Measurements from ENCODE around the gene SRF.

Gene SRF

GRCh38 chr6:43147691-43148477 lies 23.2 kb upstream of the SRF start:
- no peak for DNase-seq (ENCODE audit: low read depth in 2 of 2)

GRCh38 chr6:43149265-43149664 lies 21.8 kb upstream of the SRF start:
- DNase-seq (ENCODE audit: low read depth in 2 of 2), result no peak

DNA sequence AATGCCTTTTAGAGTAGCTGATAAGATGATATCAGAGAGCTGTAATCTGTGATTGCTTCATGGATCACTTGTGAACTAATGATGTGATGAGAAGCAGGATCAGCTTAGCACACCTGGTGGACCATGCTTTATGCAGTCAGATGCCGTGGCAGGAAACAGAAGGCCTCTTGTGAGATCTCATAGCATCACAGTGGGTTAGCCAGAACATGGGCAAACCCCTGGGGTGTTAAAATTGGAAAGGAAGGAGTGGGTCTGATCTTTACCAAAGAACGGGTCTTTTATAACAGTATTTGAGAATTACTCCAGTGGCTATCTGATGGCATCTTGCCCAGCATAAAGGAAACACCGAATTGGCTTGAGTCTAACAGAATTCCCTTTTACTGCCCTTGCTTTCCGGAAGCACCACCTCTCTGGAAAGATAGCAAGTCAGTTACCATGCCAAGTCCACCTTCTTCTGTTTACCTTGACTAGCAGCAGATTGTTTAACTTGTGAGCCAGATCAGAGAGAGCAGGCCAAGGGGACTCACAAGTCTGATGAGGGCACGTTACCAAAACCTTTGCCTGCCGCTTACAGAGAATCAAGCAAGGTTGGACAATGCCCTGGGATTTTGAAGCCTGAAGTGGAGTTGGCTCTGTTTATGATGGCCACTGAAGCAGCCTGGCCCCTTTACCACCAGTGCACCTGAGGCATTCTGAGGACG lies 20.9 kb upstream of the SRF start:
- no peak for DNase-seq (ENCODE audit: low read depth in 2 of 2)

GRCh38 chr6:43159599-43159998 lies 11.5 kb upstream of the SRF start:
- DNase-seq (ENCODE audit: low read depth in 2 of 2), result no peak

DNA sequence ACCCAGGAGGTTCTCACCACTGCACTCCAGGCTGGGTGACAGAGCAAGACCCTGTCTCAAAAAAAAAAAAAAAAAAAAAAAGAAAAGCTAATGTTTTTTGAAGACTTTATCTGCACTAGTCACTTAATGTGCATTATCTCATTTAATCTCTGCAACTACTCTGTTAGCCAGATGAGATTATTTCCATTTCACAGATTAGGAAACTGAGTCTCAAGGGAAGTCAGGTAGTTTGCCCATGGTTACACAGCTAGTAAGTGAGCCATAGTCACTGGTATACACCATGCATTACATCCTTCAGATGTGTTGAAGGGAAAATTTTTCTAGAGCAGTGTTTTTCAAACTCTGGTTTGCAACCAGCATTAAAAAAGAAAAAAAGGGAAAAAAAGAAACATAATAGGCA lies 7.2 kb upstream of the SRF start:
- DNase-seq (ENCODE audit: low read depth in 2 of 2), result no peak

- no peak for DNase-seq (ENCODE audit: low read depth in 2 of 2)
These were observed 595 bp upstream of the SRF start for GRCh38 chr6:43170417-43170930.

DNA sequence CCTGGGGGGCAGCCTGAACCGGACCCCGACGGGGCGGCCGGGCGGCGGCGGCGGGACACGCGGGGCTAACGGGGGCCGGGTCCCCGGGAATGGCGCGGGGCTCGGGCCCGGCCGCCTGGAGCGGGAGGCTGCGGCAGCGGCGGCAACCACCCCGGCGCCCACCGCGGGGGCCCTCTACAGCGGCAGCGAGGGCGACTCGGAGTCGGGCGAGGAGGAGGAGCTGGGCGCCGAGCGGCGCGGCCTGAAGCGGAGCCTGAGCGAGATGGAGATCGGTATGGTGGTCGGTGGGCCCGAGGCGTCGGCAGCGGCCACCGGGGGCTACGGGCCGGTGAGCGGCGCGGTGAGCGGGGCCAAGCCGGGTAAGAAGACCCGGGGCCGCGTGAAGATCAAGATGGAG lies 636 bp downstream of the SRF start:
- peak in 1 of 2 donors; percentile 8 for DNase-seq (ENCODE audit: low read depth in 2 of 2)

DNA sequence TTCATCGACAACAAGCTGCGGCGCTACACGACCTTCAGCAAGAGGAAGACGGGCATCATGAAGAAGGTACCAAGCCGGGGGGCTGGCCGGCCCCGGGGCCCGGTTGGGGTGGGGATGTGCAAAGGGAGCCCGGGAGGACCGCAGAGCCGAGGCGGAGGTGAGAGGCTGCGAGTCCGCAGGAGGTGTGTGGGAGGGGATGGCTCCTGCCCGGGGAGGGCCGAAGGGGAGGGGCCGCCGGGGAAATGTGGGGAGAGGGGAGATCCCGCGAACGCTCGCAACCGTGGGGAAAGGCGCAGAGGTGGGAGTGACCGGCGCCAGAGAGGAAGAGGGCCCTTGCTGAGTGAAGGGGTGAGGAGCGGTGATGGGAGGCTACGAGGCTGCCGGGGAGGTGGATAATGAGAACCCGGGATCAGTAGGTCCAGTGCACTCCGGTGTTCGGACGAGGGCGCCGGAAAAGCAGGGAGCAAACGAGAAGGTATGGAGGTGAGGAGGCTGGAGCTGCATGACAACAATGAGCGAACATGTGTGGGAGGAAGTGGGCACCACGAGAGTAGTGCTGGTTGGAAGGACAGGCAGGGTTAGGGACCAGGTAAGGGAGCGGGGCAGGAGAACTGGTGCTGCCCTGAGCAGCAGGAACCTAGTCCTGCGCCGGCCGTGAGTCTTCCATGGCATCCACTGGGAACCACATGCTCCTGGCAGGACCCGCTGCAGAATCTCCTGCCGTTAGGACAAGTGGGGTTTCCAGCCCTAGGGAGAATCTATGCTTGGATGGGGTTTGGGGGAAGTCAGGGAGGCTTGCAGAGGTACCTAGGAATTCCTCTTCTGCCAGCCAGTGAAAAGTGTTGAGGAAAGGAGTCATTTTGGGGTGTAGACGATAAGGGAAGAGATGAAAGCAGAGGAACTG lies 1.3 kb downstream of the SRF start:
- DNase-seq (ENCODE audit: low read depth in 2 of 2), result peak; percentile 17 to 45

DNA sequence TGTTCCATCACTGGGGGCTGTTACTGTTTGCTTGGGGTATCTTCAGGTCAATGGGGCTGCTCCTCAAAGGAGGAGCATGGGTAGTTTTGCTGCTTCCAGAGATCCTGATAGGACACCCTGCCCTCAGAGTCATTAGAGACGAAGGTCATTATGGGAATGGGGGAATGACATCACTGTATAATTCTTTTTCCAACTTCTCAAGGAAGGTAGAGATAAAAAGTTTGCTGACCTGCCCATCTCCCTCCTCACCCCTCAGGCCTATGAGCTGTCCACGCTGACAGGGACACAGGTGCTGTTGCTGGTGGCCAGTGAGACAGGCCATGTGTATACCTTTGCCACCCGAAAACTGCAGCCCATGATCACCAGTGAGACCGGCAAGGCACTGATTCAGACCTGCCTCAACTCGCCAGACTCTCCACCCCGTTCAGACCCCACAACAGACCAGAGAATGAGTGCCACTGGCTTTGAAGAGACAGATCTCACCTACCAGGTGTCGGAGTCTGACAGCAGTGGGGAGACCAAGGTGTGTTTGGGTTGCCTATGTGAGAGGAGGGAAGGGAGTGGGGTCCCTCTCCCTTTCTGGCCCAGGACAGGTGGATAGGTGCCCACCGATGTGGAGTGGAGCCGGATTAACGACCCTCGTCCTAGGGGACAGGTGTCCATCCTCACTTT lies 2.7 kb downstream of the SRF start:
- DNase-seq (ENCODE audit: low read depth in 2 of 2), result no peak

DNA sequence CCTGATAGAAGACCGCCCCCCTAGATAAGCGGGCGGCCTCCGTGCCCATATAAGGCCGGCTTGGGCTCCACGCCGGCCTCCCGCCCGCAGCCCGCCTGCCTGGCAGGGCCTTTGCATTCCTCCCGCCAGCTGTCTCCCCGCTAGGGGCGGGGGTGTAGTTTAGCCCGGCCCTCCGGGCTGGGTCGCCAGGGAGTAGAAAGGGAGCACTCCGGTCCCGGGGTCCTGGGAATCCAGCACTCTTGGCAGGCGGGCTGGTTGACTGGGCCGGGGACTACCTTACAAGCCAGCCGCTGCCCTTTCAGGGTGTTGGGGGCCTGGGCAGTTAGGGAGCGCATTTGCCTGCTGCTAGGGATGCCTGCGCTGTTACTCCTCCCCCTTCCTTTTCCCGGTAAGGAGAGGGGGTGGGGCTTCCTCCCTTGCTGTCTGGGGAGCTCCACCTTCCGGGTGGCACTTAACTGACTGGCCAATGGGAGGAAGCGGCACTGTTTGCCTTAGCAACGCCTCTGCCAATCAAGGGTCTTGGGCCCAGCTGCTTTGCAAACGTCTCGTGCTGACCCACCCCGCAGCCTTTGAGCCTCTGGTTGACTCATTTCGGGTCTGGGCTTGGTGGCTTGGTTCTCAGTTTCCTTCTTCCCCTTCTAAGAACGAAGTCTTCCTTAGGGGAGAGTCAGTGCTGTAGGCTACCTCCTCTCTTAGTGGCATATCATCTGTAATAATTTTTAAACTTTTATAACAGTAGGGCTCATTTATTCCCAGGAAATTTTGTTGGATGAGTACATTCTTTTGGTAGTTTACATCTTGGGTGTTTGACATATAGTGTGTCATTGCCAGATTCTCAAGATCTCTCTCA lies 3.4 kb downstream of the SRF start:
- peak; percentile 96 to 97 for DNase-seq (ENCODE audit: low read depth in 2 of 2)

- DNase-seq (ENCODE audit: low read depth in 2 of 2), result no peak
These were observed 4.8 kb downstream of the SRF start for GRCh38 chr6:43175676-43176422.

- DNase-seq (ENCODE audit: low read depth in 2 of 2), result no peak
These were observed 5.3 kb downstream of the SRF start for GRCh38 chr6:43176423-43176786.

GRCh38 chr6:43178150-43178549 lies 7.1 kb downstream of the SRF start:
- no peak for DNase-seq (ENCODE audit: low read depth in 2 of 2)

DNA sequence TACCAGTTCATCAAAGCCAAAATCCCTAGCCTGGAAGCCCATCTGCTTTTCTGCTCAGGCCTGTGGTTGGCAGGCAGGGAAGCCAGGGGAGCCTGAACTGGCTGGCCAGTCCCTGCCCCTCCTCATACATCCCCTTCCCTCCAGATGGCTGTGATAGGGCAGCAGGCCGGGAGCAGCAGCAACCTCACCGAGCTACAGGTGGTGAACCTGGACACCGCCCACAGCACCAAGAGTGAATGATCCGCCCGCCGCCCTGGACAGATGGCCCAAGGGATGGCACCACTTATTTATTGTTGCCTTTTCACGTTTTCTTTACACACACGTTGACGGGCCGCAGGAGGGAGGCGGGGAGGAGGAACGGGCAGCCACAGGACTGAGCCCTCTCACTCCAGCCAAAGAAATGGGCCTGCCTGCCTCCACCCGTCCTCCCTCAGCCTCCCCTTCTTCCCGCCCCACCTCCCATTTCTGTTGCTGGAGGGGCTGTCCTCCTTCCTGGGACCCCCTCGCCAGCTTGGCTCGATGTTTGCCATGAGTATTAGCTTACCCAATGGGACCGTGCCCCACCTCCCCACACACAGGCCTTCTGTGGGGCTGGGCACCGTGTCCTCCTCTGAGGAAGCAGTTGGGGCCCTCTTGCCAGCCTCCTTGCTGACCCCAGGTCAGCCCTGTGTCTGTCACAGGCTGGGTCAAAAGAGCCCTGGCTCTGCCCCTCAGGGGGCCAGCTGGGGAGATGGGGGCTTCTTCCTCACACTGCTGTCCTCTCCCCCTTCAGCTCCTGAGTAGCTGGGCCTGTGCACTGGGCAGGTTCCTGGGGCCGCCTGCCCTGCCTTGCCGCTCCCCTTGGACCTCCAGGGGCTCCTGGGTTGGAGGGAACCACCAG lies 8.1 kb downstream of the SRF start:
- no peak for DNase-seq (ENCODE audit: low read depth in 2 of 2)

GRCh38 chr6:43180058-43180457 lies 9.0 kb downstream of the SRF start:
- no peak for DNase-seq (ENCODE audit: low read depth in 2 of 2)

DNA sequence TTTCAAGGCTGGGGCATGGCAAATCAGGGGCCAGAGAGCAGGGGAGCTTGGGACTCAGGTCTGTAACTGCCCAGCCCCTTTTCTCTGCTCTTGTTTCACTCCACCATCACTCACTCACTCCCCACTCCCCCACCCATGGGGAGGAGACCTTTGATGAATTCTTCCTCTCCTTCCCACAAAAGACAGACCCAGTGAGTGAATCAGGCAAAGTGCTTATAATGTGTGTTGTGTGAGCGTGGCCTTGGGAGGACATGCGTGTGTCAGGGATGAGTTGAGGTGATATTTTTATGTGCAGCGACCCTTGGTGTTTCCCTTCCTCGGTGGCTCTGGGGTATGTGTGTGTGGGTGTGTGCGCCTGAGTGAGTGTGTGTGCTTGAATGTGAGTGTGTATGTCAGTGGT lies 9.9 kb downstream of the SRF start:
- no peak for DNase-seq (ENCODE audit: low read depth in 2 of 2)

- DNase-seq (ENCODE audit: low read depth in 2 of 2), result no peak
These were observed 10.5 kb downstream of the SRF start for GRCh38 chr6:43181621-43181941.

DNA sequence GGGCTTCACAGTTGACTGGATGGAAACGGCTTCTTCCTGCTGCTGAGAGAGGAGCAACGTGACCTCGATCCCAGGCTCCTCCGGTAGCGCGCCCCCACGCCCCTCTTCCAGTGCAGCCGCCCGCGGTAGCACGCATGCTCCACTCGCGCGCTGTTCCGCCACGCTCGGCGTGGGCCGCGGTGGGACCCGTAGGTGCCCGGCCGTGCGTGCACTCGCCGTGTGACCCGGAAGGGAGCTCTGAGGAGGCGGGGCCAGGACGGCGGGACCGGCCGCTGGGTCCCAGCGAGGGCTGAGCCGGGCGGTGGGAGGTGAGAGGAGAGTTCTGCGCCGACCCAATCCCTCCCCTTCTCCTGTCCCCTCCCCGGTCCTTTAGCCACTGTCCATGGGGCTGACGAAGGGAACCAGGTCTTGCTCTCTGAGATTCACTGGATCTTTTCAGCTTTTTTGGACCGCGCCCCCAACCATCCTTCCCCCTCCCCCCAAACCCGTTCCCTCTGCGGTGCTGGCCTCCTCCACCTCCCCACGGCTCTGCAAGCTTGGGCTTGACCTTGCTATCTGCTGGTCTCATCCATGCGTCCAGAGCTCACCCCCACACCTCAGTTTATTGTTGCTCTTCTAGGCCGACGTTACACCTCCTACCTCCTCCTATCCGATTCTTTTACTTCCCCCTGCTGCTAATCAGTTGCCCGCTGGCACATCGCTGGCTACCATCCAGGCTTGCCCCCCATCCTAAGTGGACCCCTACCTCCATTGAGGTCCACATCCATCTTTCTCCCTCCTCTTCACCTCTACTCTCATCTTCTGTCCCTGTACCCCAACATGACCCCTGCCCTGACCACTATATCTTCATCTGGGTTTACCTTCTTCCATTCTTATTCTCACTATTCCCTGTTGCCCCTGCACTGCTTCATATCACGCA lies 11.1 kb downstream of the SRF start, which contains the start of gene CUL9:
Gene CUL9, plus strand, starts transcription at position 255 of the 919 bp plus-strand sequence. CDS start 2,115 bp downstream, outside the sequence.
- DNase-seq (ENCODE audit: low read depth in 2 of 2), result peak; percentile 77 to 79
